Transverse colon (tissue), 4 donors: ENCODE data around the gene CD53.

Experiments
- EP300 ChIP-seq: sonication (generic); formaldehyde crosslinking; IDR thresholded peaks from one replicate; pipeline ENCODE4 v1.6.1; 2017; ENCODE audit warnings: antibody characterized with exemption, low read depth
- POLR2A ChIP-seq: fragments of 450-650 bp; IDR thresholded peaks from one replicate; pipeline ENCODE4 v1.6.1; 2016; ENCODE audit warnings: antibody characterized with exemption, mild to moderate bottlenecking, moderate library complexity
- POLR2AphosphoS5 ChIP-seq, 3 donors: sonication (generic); formaldehyde crosslinking; IDR thresholded peaks; one replicate each; pipeline ENCODE4 v1.6.1; 2016; ENCODE audit warnings: antibody characterized with exemption in 3 of 3
- TF ChIP-seq, protein P1 (sequence below), 5 experiments: fragments of 200-600 bp in 3 of 5; fragments of 450-650 bp in 2 of 5; sonication (generic) in 3 of 5; IDR thresholded peaks; 1 replicate in 2 of 5; 2 replicates in 3 of 5; pipeline ENCODE4 v1.5.1; 2016 to 2017; ENCODE audit warnings: antibody characterized with exemption in 5 of 5, inconsistent platforms in 3 of 5, mild to moderate bottlenecking in 2 of 5, moderate library complexity in 1 of 5

DNA sequence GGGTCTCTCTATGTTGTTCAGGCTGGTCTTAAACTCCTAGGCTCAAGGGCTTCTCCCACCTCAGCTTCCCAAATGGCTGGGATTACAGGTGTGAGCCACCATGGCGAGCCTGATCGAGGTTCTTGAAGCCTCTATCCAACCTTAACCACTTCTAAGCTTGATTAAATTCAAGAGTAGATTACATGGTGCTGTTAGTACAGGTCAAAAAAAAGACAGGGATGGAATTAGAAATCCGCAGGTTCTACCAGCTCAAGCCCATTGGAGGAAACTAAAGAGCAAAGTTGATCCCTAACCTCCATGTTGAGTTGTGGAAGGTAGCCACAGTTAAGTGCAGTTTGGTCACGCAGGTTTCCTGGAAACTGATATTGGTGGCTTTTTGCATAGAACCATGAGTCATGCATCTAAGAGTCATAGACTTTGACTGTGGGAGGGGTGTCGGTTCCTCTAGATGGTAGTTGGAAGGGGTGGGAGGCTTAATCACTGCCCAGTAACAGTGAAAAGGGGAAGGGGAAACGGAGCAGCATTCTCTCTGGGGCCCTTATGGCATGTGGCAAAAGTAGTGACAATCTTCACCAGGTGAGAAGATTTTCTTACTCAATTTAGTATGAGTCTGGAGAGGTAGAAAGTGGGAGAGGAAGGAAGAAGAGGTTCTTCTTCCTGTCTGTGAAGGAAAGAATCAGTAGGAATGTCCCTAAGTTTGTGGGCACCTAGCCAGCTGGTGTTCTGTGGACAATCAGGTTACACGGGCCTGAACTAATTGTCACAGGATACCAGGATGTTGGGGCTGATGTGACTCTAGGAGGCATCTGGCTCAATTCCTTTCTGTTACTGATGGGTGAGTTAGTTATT lies 7.0 kb downstream of the CD53 start:
- TF ChIP-seq, protein P1, sequence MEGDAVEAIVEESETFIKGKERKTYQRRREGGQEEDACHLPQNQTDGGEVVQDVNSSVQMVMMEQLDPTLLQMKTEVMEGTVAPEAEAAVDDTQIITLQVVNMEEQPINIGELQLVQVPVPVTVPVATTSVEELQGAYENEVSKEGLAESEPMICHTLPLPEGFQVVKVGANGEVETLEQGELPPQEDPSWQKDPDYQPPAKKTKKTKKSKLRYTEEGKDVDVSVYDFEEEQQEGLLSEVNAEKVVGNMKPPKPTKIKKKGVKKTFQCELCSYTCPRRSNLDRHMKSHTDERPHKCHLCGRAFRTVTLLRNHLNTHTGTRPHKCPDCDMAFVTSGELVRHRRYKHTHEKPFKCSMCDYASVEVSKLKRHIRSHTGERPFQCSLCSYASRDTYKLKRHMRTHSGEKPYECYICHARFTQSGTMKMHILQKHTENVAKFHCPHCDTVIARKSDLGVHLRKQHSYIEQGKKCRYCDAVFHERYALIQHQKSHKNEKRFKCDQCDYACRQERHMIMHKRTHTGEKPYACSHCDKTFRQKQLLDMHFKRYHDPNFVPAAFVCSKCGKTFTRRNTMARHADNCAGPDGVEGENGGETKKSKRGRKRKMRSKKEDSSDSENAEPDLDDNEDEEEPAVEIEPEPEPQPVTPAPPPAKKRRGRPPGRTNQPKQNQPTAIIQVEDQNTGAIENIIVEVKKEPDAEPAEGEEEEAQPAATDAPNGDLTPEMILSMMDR (IDR thresholded peaks at IDR 0.05): no peak
- TF ChIP-seq POLR2A: no peak
- no peak for TF ChIP-seq POLR2AphosphoS5 (IDR thresholded peaks at IDR 0.05)
- TF ChIP-seq EP300: no peak
